A673 (cell line): ENCODE results near the gene C20orf202. TPM values are rescaled to one million over a fixed set of nuclear protein-coding genes. Genes with fewer than 3 reads are reported as not detected.

Source experiments
- BruUV-seq: library from RNA; stranded (reverse); fragments of 400-500 nt; replicated peaks from 2 replicates; lab custom pipeline; 2021; lab: Mats Ljungman, UMichigan
- CTCF ChIA-PET: fragments of 300-600 bp; sonication (Branson Sonifier 250); formaldehyde crosslinking; loops from one replicate; lab custom pipeline; 2022; ENCODE audit warnings: antibody characterized with exemption; lab: Charles Lee
- POLR2A ChIA-PET: fragments of 300-600 bp; sonication (Branson Sonifier 250); formaldehyde crosslinking; loops from one replicate; lab custom pipeline; 2022; ENCODE audit warnings: antibody characterized with exemption; ENCODE audit not compliant: low non-redundant PET; lab: Charles Lee
- DNase-seq: peaks from one replicate; pipeline ENCODE4 v3.0.0-alpha.2; 2015; ENCODE audit warnings: low spot score
- H3K27ac ChIP-seq: fragments of 200-600 bp; sonication (generic); 2 replicates; pipeline ENCODE4 v1.5.1; 2016; ENCODE audit warnings: mixed run types, low read depth, mild to moderate bottlenecking, mixed read lengths, antibody characterized with exemption, low read length; ENCODE audit not compliant: poor library complexity, severe bottlenecking
- H3K27me3 ChIP-seq: fragments of 200-600 bp; sonication (generic); replicated peaks from 2 replicates; pipeline ENCODE4 v1.6.1; 2017; ENCODE audit warnings: mixed run types, low read depth, mild to moderate bottlenecking, mixed read lengths, antibody characterized with exemption, low read length; ENCODE audit not compliant: insufficient read depth, poor library complexity
- H3K36me3 ChIP-seq: fragments of 200-600 bp; sonication (generic); 2 replicates; pipeline ENCODE4 v1.6.1; 2016; ENCODE audit warnings: mixed run types, mild to moderate bottlenecking, mixed read lengths, antibody characterized with exemption, low read length; ENCODE audit not compliant: insufficient read depth, poor library complexity, severe bottlenecking
- H3K4me1 ChIP-seq: fragments of 200-600 bp; sonication (generic); 2 replicates; pipeline ENCODE4 v1.6.1; 2017; ENCODE audit warnings: mixed run types, mild to moderate bottlenecking, mixed read lengths, antibody characterized with exemption, low read length; ENCODE audit not compliant: insufficient read depth, poor library complexity, severe bottlenecking
- H3K4me3 ChIP-seq: fragments of 200-600 bp; sonication (generic); 2 replicates; pipeline ENCODE4 v1.5.1; 2016; ENCODE audit warnings: low read depth, mixed run types, mild to moderate bottlenecking, mixed read lengths, low read length; ENCODE audit not compliant: poor library complexity, severe bottlenecking
- H3K9me3 ChIP-seq: fragments of 200-600 bp; sonication (generic); 2 replicates; pipeline ENCODE4 v1.6.1; 2016; ENCODE audit warnings: mixed run types, low read depth, mild to moderate bottlenecking, mixed read lengths, antibody characterized with exemption, low read length; ENCODE audit not compliant: poor library complexity, severe bottlenecking
- EZH2 ChIP-seq: fragments of 200-600 bp; sonication (generic); IDR thresholded peaks from 2 replicates; pipeline ENCODE4 v1.6.1; 2017; ENCODE audit warnings: borderline replicate concordance, low read depth, mild to moderate bottlenecking, mixed read lengths, antibody characterized with exemption, low read length; ENCODE audit not compliant: poor library complexity, severe bottlenecking
- intact Hi-C: fragments of 100-400 bp; cut with micrococcal nuclease; formaldehyde crosslinking; loops from one replicate; pipeline ENCODE4 v1.10.0; 2022; ENCODE audit not compliant: unreplicated experiment
- total RNA-seq: library from RNA; stranded (reverse); gene quantifications from 2 replicates; pipeline ENCODE4 v1.2.3, GENCODE V29; 2021
- TF ChIP-seq, protein P1 (sequence below): fragments of 300-800, 200-600 bp; sonication (generic); conservative IDR thresholded peaks from 2 replicates; pipeline ENCODE4 v1.5.1; 2017; ENCODE audit warnings: low read depth, mild to moderate bottlenecking, antibody characterized with exemption, low read length, moderate library complexity, mixed read lengths

The C20orf202 gene
- total RNA-seq, 1 experiment from 2014 or later: not detected

- no peaks in the 10 kb centered on the region for H3K4me1 ChIP-seq
- BruUV-seq: no TSS peak
- TF ChIP-seq EZH2: no peak
- TF ChIP-seq, protein P1, sequence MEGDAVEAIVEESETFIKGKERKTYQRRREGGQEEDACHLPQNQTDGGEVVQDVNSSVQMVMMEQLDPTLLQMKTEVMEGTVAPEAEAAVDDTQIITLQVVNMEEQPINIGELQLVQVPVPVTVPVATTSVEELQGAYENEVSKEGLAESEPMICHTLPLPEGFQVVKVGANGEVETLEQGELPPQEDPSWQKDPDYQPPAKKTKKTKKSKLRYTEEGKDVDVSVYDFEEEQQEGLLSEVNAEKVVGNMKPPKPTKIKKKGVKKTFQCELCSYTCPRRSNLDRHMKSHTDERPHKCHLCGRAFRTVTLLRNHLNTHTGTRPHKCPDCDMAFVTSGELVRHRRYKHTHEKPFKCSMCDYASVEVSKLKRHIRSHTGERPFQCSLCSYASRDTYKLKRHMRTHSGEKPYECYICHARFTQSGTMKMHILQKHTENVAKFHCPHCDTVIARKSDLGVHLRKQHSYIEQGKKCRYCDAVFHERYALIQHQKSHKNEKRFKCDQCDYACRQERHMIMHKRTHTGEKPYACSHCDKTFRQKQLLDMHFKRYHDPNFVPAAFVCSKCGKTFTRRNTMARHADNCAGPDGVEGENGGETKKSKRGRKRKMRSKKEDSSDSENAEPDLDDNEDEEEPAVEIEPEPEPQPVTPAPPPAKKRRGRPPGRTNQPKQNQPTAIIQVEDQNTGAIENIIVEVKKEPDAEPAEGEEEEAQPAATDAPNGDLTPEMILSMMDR: no peak
- no peaks in the 10 kb centered on the region for H3K9me3 ChIP-seq
- CTCF ChIA-PET: no interaction called here
- no peaks in the 10 kb centered on the region for H3K36me3 ChIP-seq
- POLR2A ChIA-PET: no interaction called here
- no peak overlapping the region for H3K4me3 ChIP-seq
- DNase-seq: no peak
- peaks cover 47% of the 10 kb centered on the region for H3K27me3 ChIP-seq
- no peak overlapping the region for H3K27ac ChIP-seq
- intact Hi-C loops: no loop called here
These were observed 29.2 kb downstream of the C20orf202 start for GRCh38 chr20:1232286-1233111.

DNA sequence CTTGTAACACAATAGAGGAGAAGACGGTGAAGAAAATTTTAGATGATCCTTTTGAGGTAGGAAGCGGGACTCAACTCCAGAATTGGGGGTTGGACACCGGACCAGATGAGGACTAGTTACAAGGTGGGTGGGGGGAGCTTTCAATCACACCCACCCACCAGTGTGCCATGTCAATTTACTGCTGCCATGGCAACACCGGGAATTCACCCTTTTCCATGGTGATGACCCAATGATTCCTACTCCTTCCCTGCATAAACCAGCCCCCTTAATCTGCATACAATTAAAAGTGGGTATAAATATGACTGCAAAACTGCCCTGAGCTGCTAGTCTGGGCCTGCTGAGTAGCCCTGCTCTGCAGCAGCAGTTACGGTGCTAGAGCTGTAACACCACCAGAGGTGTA is 37.3 kb downstream of the C20orf202 start:
- Histone ChIP-seq H3K4me3 (no peak overlapping the region), H3K4me1 (no peaks in the 10 kb centered on the region), H3K27ac (no peak overlapping the region), H3K36me3 (no peaks in the 10 kb centered on the region), H3K9me3 (no peaks in the 10 kb centered on the region), H3K27me3 (peaks cover 31% of the 10 kb centered on the region)
- CTCF ChIA-PET: no interaction called here
- TF ChIP-seq, protein P1: no peak
- BruUV-seq: no TSS peak
- DNase-seq: no peak
- POLR2A ChIA-PET: no interaction called here
- intact Hi-C loops: no loop called here

GRCh38 chr20:1241456-1241855 is 38.2 kb downstream of the C20orf202 start:
- peaks cover 40% of the 10 kb centered on the region for H3K27me3 ChIP-seq
- no peak for DNase-seq
- H3K9me3 ChIP-seq: no peaks in the 10 kb centered on the region
- H3K4me1 ChIP-seq: no peaks in the 10 kb centered on the region
- no peaks in the 10 kb centered on the region for H3K36me3 ChIP-seq
- CTCF ChIA-PET: no interaction called here
- POLR2A ChIA-PET: no interaction called here
- no peak overlapping the region for H3K27ac ChIP-seq
- BruUV-seq: no TSS peak
- no peak overlapping the region for H3K4me3 ChIP-seq
- no peak for TF ChIP-seq EZH2
- TF ChIP-seq, protein P1: no peak
- intact Hi-C loops: no loop called here
